DMS 273 treated with DMSO at 0.1 percent for 48 hours (cell line): ENCODE data around the gene KLHL22.
A peak's percentile ranks its signal among the peaks of the same experiment; 100 is the strongest.
"Not testable (repeated sequence)": the region's sequence is repeated elsewhere in the genome, so short reads cannot be mapped to it uniquely, and the experiment has no call there.

Experiments used
- DNase-seq: peaks from one replicate; lab custom pipeline; 2025; lab: John Stamatoyannopoulos, UW

The KLHL22 gene

GRCh38 chr22:20419664-20419951 lies 76.0 kb downstream of the KLHL22 start:
- DNase-seq = no peak

- DNase-seq = peak; percentile 16
These were observed 77.3 kb downstream of the KLHL22 start for GRCh38 chr22:20418211-20418788.

- DNase-seq = not testable (repeated sequence)
These were observed 79.9 kb downstream of the KLHL22 start for GRCh38 chr22:20415699-20416098.

- DNase-seq = not testable (repeated sequence)
These were observed 80.4 kb downstream of the KLHL22 start for GRCh38 chr22:20415241-20415640.

- DNase-seq = no peak
These were observed 81.1 kb downstream of the KLHL22 start for GRCh38 chr22:20414450-20414849.

GRCh38 chr22:20414059-20414440 lies 81.5 kb downstream of the KLHL22 start:
- DNase-seq = no peak

GRCh38 chr22:20413217-20414058 lies 82.2 kb downstream of the KLHL22 start:
- no peak for DNase-seq

GRCh38 chr22:20412474-20413216 lies 83.0 kb downstream of the KLHL22 start:
- no peak for DNase-seq

GRCh38 chr22:20409385-20409784 lies 86.2 kb downstream of the KLHL22 start:
- DNase-seq = not testable (repeated sequence)

- no peak for DNase-seq
These were observed 86.7 kb downstream of the KLHL22 start for GRCh38 chr22:20408891-20409290.

GRCh38 chr22:20407829-20408228 lies 87.8 kb downstream of the KLHL22 start:
- no peak for DNase-seq

GRCh38 chr22:20406686-20407408 lies 88.7 kb downstream of the KLHL22 start:
- no peak for DNase-seq

- DNase-seq = no peak
These were observed 89.5 kb downstream of the KLHL22 start for GRCh38 chr22:20405931-20406685.

- DNase-seq = no peak
These were observed 90.2 kb downstream of the KLHL22 start for GRCh38 chr22:20405291-20405930.

GRCh38 chr22:20404881-20405280 lies 90.7 kb downstream of the KLHL22 start:
- no peak for DNase-seq

GRCh38 chr22:20403779-20404140 lies 91.8 kb downstream of the KLHL22 start:
- no peak for DNase-seq

- DNase-seq = no peak
These were observed 92.4 kb downstream of the KLHL22 start for GRCh38 chr22:20402960-20403778.

GRCh38 chr22:20401376-20402014 lies 94.1 kb downstream of the KLHL22 start:
- no peak for DNase-seq

GRCh38 chr22:20400606-20401375 lies 94.8 kb downstream of the KLHL22 start:
- DNase-seq = no peak
